Mucosa of descending colon (tissue), 3 donors: ENCODE measurements around the gene CIART. TPM values are rescaled to one million over a fixed set of nuclear protein-coding genes. Genes with fewer than 3 reads are reported as not detected.

Experiments
- ATAC-seq: fragments of 200-7000 bp; cut with Tn5 transposase; one replicate; pipeline ENCODE4 v1.9.1; 2020; ENCODE audit warnings: mild to moderate bottlenecking, moderate library complexity
- DNase-seq, 3 donors: peaks; one replicate each; pipeline ENCODE4 v3.0.0-alpha.2; 2020
- H3K36me3 ChIP-seq: fragments of 200-600 bp; one replicate; pipeline ENCODE4 v1.8.0; 2021; ENCODE audit warnings: low read depth, mild to moderate bottlenecking
- H3K4me1 ChIP-seq: fragments of 200-600 bp; one replicate; pipeline ENCODE4 v1.8.0; 2021; ENCODE audit warnings: low read depth, mild to moderate bottlenecking
- H3K4me3 ChIP-seq: fragments of 200-600 bp; one replicate; pipeline ENCODE4 v1.8.0; 2021; ENCODE audit warnings: mild to moderate bottlenecking
- H3K9me3 ChIP-seq: fragments of 200-600 bp; one replicate; pipeline ENCODE4 v1.8.0; 2021; ENCODE audit warnings: mild to moderate bottlenecking
- CTCF ChIP-seq: fragments of 200-600 bp; IDR thresholded peaks from one replicate; pipeline ENCODE4 v1.8.0; 2022; ENCODE audit warnings: antibody characterized with exemption, mild to moderate bottlenecking
- intact Hi-C, 2 donors: fragments of 100-400 bp; cut with DNase I in 1 of 2; cut with micrococcal nuclease in 1 of 2; formaldehyde crosslinking; loops; one replicate each; pipeline versions ENCODE4 v1.11.0 to v1.11.1; 2022; cut with DNase I, micrococcal nuclease
- total RNA-seq, 3 donors: library from RNA; stranded (reverse); fragmentation: NEBNext Ultra II Directional in 2 of 3; extraction: Animal tissue kit (Norgen Biotek cat#: 25700) in 2 of 3; gene quantifications; one replicate each; pipeline versions ENCODE4 v1.2.1 to v1.2.4, GENCODE V29; 2021 to 2023
- donor health status: DM: no; HTN: no; CAD: no; lungs with moderate emphysema.
- donor health status: DM: no; HTN: no; CAD: no.
- donor health status: DM: no; HTN: yes; CAD: no.

CIART gene
- total RNA-seq, 3 donors from 2014 or later = 0.49 to 12.6 (median 1.6) TPM

GRCh38 chr1:150280138-150280707 lies 2.1 kb upstream of the CIART start:
- DNase-seq = peak; percentile 68 to 81 (median 75)
- Histone ChIP-seq H3K4me3 (no peak overlapping the region), H3K9me3 (no peaks in the 10 kb centered on the region), H3K4me1 (peaks cover 19% of the 10 kb centered on the region), H3K36me3 (no peaks in the 10 kb centered on the region)
- intact Hi-C loops = no loop called here
- peak; percentile 70 for ATAC-seq
- TF ChIP-seq CTCF = no peak

- DNase-seq = peak; percentile 62 to 87 (median 71)
- ATAC-seq = peak; percentile 74
- intact Hi-C loops = no loop called here
- Histone ChIP-seq H3K36me3 (no peaks in the 10 kb centered on the region), H3K9me3 (no peaks in the 10 kb centered on the region), H3K4me3 (no peak overlapping the region), H3K4me1 (peaks cover 19% of the 10 kb centered on the region)
- TF ChIP-seq CTCF = peak; percentile 55
Observed at GRCh38 chr1:150281221-150281757, 1.1 kb upstream of the CIART start.

- no peak for TF ChIP-seq CTCF
- peaks cover 19% of the 10 kb centered on the region for H3K4me1 ChIP-seq
- intact Hi-C loops = no loop called here
- no peaks in the 10 kb centered on the region for H3K9me3 ChIP-seq
- DNase-seq = no peak
- no peak for ATAC-seq
- no peak overlapping the region for H3K4me3 ChIP-seq
- no peaks in the 10 kb centered on the region for H3K36me3 ChIP-seq
Observed at GRCh38 chr1:150282558-150282958, 204 bp downstream of the CIART start.

- ATAC-seq = no peak
- no peaks in the 10 kb centered on the region for H3K36me3 ChIP-seq
- H3K4me1 ChIP-seq = peaks cover 19% of the 10 kb centered on the region
- DNase-seq = no peak
- TF ChIP-seq CTCF = no peak
- no peak overlapping the region for H3K4me3 ChIP-seq
- intact Hi-C loops = no loop called here
- H3K9me3 ChIP-seq = no peaks in the 10 kb centered on the region
Observed at GRCh38 chr1:150283260-150283659, 906 bp downstream of the CIART start.

- intact Hi-C loops = no loop called here
Observed at GRCh38 chr1:150288382-150288781, 6.0 kb downstream of the CIART start.

More at GRCh38 chr1:150288382-150288781, 6.0 kb downstream of the CIART start:
- DNase-seq (no peak), ATAC-seq (no peak)
- Histone ChIP-seq H3K4me3 (no peak overlapping the region), H3K36me3 (no peaks in the 10 kb centered on the region), H3K4me1 (no peaks in the 10 kb centered on the region), H3K9me3 (no peaks in the 10 kb centered on the region)
- TF ChIP-seq CTCF = no peak
